K562 (cell line): ENCODE results near the gene ZNF474. TPM values are rescaled to one million over a fixed set of nuclear protein-coding genes. Genes with fewer than 3 reads are reported as not detected.

Source experiments
- ATAC-seq: fragments of 200-7000 bp; cut with Tn5 transposase; 3 replicates; pipeline ENCODE4 v1.9.1; 2020; ENCODE audit warnings: moderate library complexity
- BruUV-seq: library from RNA; stranded (reverse); fragments of 400-500 nt; replicated peaks from 2 replicates; lab custom pipeline; 2021; lab: Mats Ljungman, UMichigan
- CTCF ChIA-PET: fragments of 300-600 bp; formaldehyde crosslinking; extraction: SDS; loops from one replicate; lab custom pipeline; 2021; ENCODE audit warnings: low intra/inter-chr PET ratio; lab: Yijun Ruan, JAX
- POLR2A ChIA-PET: fragments of 300-600, 350-650 bp; sonication (Branson Sonifier 250); formaldehyde crosslinking; extraction: SDS; loops from one replicate; lab custom pipeline; 2021; ENCODE audit warnings: antibody characterized with exemption, inconsistent platforms; lab: Yijun Ruan, JAX
- DNase-seq, 4 experiments: peaks; one replicate each; pipeline versions ENCODE4 v3.0.0 to v3.0.0-alpha.2; 2011 to 2018; ENCODE audit warnings: low spot score in 3 of 4, mixed read lengths in 3 of 4; ENCODE audit errors: extremely low read depth in 1 of 4
- FAIRE-seq: peaks from 2 replicates; lab custom pipeline; 2011; peaks lifted over from hg19 to GRCh38; lab: Jason Lieb, UNC
- H2AFZ ChIP-seq: 2 replicates; pipeline ENCODE4 v1.6.0; 2011; ENCODE audit warnings: low read depth, low read length, control low read depth, inconsistent platforms
- H3K27ac ChIP-seq: fragments of 200-600 bp; 3 replicates; pipeline ENCODE4 v1.8.0; 2011; ENCODE audit warnings: low read depth, mild to moderate bottlenecking, control low read depth, inconsistent platforms, low read length, moderate library complexity, mixed read lengths; ENCODE audit errors: extremely low read depth
- H3K27me3 ChIP-seq, 2 experiments: fragments of 300-600 bp in 1 of 2; 2 replicates in 1 of 2; 3 replicates in 1 of 2; pipeline versions ENCODE4 v1.6.0 to v1.8.0; 2011; ENCODE audit warnings: inconsistent platforms in 2 of 2, low read length in 2 of 2, mild to moderate bottlenecking in 1 of 2, mixed read lengths in 1 of 2, moderate library complexity in 1 of 2; ENCODE audit not compliant: control insufficient read depth in 2 of 2, insufficient read depth in 2 of 2
- H3K36me3 ChIP-seq: fragments of 300-600 bp; 3 replicates; pipeline ENCODE4 v1.8.0; 2011; ENCODE audit warnings: mild to moderate bottlenecking, low read length, inconsistent platforms; ENCODE audit not compliant: control insufficient read depth, insufficient read depth
- H3K4me1 ChIP-seq, 2 experiments: fragments of 200-600 bp in 1 of 2; replicated peaks in 1 of 2; 2 replicates in 1 of 2; 3 replicates in 1 of 2; pipeline versions ENCODE4 v1.5.1 to v1.8.0; 2011; ENCODE audit warnings: inconsistent platforms in 2 of 2, low read length in 2 of 2, mild to moderate bottlenecking in 1 of 2, mixed read lengths in 1 of 2, moderate library complexity in 1 of 2; ENCODE audit not compliant: control insufficient read depth in 2 of 2, insufficient read depth in 2 of 2
- H3K4me2 ChIP-seq: 2 replicates; pipeline ENCODE4 v1.6.1; 2011; ENCODE audit warnings: low read length, control low read depth, inconsistent platforms, mixed read lengths; ENCODE audit not compliant: insufficient read depth
- H3K4me3 ChIP-seq: fragments of 200-600 bp; sonication (generic), shearing (Covaris generic); 2 replicates; pipeline ENCODE4 v1.5.1; 2016; ENCODE audit warnings: control low read depth, inconsistent platforms
- H3K79me2 ChIP-seq: fragments of 200-600 bp; 3 replicates; pipeline ENCODE4 v1.8.0; 2011; ENCODE audit warnings: low read length, inconsistent platforms; ENCODE audit not compliant: control insufficient read depth, insufficient read depth
- H3K9ac ChIP-seq, 2 experiments: 2 replicates each; pipeline versions ENCODE4 v1.6.0 to v1.6.1; 2011; ENCODE audit warnings: low read depth in 2 of 2, low read length in 2 of 2, control low read depth in 1 of 2, inconsistent platforms in 1 of 2, mild to moderate bottlenecking in 1 of 2, mixed read lengths in 1 of 2; ENCODE audit not compliant: insufficient read depth in 1 of 2
- H3K9me1 ChIP-seq: one replicate; pipeline ENCODE4 v1.6.0; 2011; ENCODE audit warnings: inconsistent platforms, mild to moderate bottlenecking, low read length, moderate library complexity; ENCODE audit not compliant: control insufficient read depth, insufficient read depth
- H3K9me3 ChIP-seq: replicated peaks from 2 replicates; pipeline ENCODE4 v1.5.1; 2011; ENCODE audit warnings: low read depth, low read length, inconsistent platforms; ENCODE audit not compliant: control insufficient read depth, insufficient read depth
- H4K20me1 ChIP-seq: replicated peaks from 2 replicates; pipeline ENCODE4 v1.6.1; 2011; ENCODE audit warnings: low read length, inconsistent platforms, mixed read lengths; ENCODE audit not compliant: control insufficient read depth, insufficient read depth
- ATF3 ChIP-seq, 2 experiments: fragments of 450-650 bp in 1 of 2; sonication (generic) in 1 of 2; formaldehyde crosslinking in 1 of 2; IDR thresholded peaks in 1 of 2; conservative IDR thresholded peaks in 1 of 2; 2 replicates each; pipeline versions ENCODE4 v1.6.1 to v1.8.1; 2016 to 2023; ENCODE audit warnings: mild to moderate bottlenecking in 2 of 2, moderate library complexity in 2 of 2, inconsistent platforms in 1 of 2, missing genetic modification reagents in 1 of 2
- CEBPG ChIP-seq, 3 experiments: fragments of 200-800 bp in 1 of 3; sonication (Bioruptor generic) in 1 of 3; sonication (generic) in 1 of 3; formaldehyde crosslinking in 1 of 3; IDR thresholded peaks in 2 of 3; conservative IDR thresholded peaks in 1 of 3; 2 replicates each; pipeline versions ENCODE4 v1.6.1 to v1.8.0; 2016 to 2022; ENCODE audit warnings: missing compliant biosample characterization in 2 of 3, missing genetic modification characterization in 2 of 3, mild to moderate bottlenecking in 1 of 3, missing genetic modification reagents in 1 of 3
- ETV1 ChIP-seq: fragments of 450-650 bp; conservative IDR thresholded peaks from 2 replicates; pipeline ENCODE4 v1.6.1; 2016; ENCODE audit warnings: missing genetic modification characterization, control low read depth, low read depth, missing compliant biosample characterization
- FOS ChIP-seq: IDR thresholded peaks from 3 replicates; pipeline ENCODE4 v1.6.1; 2011; ENCODE audit not compliant: insufficient read length; ENCODE audit errors: extremely low read depth
- MAFF ChIP-seq: IDR thresholded peaks from 2 replicates; pipeline ENCODE4 v1.6.1; 2012; ENCODE audit warnings: low read length, improper control_type of control experiment
- NCOA4 ChIP-seq: fragments of 450-650 bp; IDR thresholded peaks from 2 replicates; pipeline ENCODE4 v1.6.1; 2018; ENCODE audit warnings: mild to moderate bottlenecking; ENCODE audit not compliant: partially characterized antibody
- PRDM10 ChIP-seq: fragments of 450-650 bp; IDR thresholded peaks from 2 replicates; pipeline ENCODE4 v1.6.1; 2018; ENCODE audit not compliant: partially characterized antibody
- TCF3 ChIP-seq: sonication (generic); formaldehyde crosslinking; IDR thresholded peaks from 2 replicates; pipeline ENCODE4 v1.4.0; 2020; ENCODE audit warnings: mild to moderate bottlenecking, missing genetic modification reagents
- TRIM24 ChIP-seq, 2 experiments: fragments of 450-650 bp; IDR thresholded peaks; 2 replicates each; pipeline ENCODE4 v1.6.1; 2016
- ZKSCAN1 ChIP-seq: fragments of 150-350 bp; IDR thresholded peaks from 2 replicates; pipeline ENCODE4 v1.6.1; 2016; ENCODE audit warnings: low read depth, low read length
- ZNF175 ChIP-seq: fragments of 200-800 bp; sonication (Bioruptor generic); IDR thresholded peaks from 2 replicates; pipeline ENCODE4 v1.6.1; 2016; ENCODE audit warnings: low read depth, mild to moderate bottlenecking, missing genetic modification characterization, missing compliant biosample characterization
- WGBS: fragments of 100-300 bp; shearing (Covaris generic); methylation state at CpG from one replicate; pipeline ENCODE4 v1.1.6; 2016; ENCODE audit warnings: low coverage, mixed read lengths; ENCODE audit not compliant: insufficient coverage; ENCODE audit errors: missing lambda C conversion rate; 5-methylcytosine and 5-hydroxymethylcytosine counted together
- in situ Hi-C: fragments of 300-500 bp; cut with MboI; formaldehyde crosslinking; loops from 4 replicates; pipeline ENCODE4 v1.15.0; 2018; ENCODE audit warnings: inconsistent platforms, mixed read lengths
- intact Hi-C: fragments of 100-400 bp; cut with micrococcal nuclease; formaldehyde crosslinking; loops from 2 replicates; pipeline ENCODE4 v1.14.2; 2022
- polyA plus RNA-seq, 8 experiments: library from polyadenylated mRNA; depleted of rRNA in 4 of 8; stranded (reverse) in 5 of 8; unstranded in 3 of 8; fragments of >200 nt; fragmentation: Nextera tagmentation in 2 of 8; fragmentation: Illumina TruSeq in 1 of 8; extraction: Ambion mirVana in 2 of 8; extraction: Trizol in 1 of 8; gene quantifications; 2 replicates each; pipeline versions ENCODE4 v1.2.1 to v1.2.3, GENCODE V29; 2011 to 2014; ENCODE audit warnings: inconsistent platforms in 1 of 8, missing spikeins in 1 of 8
- total RNA-seq, 7 experiments: library from RNA; depleted of rRNA in 6 of 7; stranded (reverse); fragments of >200 nt in 6 of 7; fragmentation: Illumina TruSeq in 2 of 7; extraction: Trizol in 2 of 7; gene quantifications; 2 replicates each; pipeline versions ENCODE4 v1.2.1 to v1.2.3, GENCODE V29; 2011 to 2021; ENCODE audit warnings: low replicate concordance in 1 of 7

ZNF474 gene
- total and polyA plus RNA-seq, 9 of the 15 experiments (the other 6 are each of a cell fraction or from before 2014, with no cell fraction given), result 0.16 to 0.62 (median 0.39) TPM

DNA sequence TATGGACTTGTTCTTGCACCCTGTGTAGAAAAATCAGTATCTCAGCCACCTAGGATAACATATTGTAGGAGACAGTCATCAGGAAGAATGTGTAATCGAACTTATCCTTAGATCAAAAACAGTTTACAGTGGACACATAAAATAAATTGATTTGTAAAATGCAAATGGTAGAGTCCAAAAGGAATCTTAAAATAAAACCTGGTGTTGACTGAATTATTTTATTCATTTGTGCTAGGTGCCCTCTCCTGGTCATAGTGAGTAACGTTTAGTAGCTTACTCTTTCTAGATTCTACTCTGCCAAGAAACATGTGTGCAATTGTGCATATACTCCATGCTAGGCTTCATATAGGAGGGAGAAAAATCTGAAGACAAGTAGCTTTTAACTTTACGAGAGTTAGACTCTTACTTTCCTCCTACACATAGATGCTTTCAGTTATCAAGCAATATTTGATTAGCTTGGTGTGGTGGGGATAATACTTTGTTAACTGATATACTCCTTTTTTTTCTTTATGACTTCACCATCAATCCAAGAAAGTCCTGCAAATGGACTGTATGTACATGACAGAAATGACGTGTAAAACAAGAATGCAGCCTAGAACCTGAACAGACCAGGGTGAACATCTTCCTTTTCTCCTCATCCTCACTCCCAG, 27.6 kb upstream of the ZNF474 start (continued):
- peak; percentile 75 for TF ChIP-seq PRDM10

DNA sequence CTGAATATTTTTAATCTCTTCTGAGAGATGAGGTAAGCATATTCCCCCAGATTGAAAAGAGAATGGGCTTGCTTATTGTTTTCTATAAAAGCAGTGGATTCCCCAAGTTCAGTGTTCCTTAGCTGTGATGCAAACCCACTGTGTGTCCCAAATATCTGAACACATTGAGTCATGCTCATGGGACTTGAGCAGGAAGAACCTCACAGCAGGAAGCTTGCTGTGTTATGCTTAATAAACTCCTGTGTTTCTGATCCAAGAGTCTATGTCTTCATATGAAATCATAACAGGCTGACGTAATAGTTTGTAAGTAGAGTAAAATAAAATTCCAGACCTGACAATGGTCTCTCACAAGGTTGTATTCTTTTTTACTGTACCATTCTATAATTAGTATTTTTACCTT, 26.5 kb upstream of the ZNF474 start:
- Histone ChIP-seq H3K27ac (no peak overlapping the region; the same call in 2 of the 3 replicates), H3K4me2 (no peak overlapping the region), H3K4me3 (no peak overlapping the region), H3K9me3 (no peaks in the 10 kb centered on the region), H3K79me2 (no peaks in the 10 kb centered on the region), H3K4me1 (peaks cover 6 to 13% of the 10 kb centered on the region in 2 experiments; a peak in 3 of 5 replicates), H3K36me3 (no peaks in the 10 kb centered on the region), H4K20me1 (no peaks in the 10 kb centered on the region)
- in situ Hi-C loops (no loop called here), intact Hi-C loops (no loop called here)
- FAIRE-seq (peak; percentile 46), ATAC-seq (no peak; the same call in 2 of the 3 replicates), DNase-seq (no peak)
- CTCF ChIA-PET, result no interaction called here
- POLR2A ChIA-PET, result interaction anchor here (3.1 kb wide), 1 partner anchor 9 kb away, joined by 17 read pairs; no protein-coding TSS in a partner anchor
- no TSS peak for BruUV-seq
- WGBS, result 71% methylated on average over 1 of the region's 1 CpG
- TF ChIP-seq ZKSCAN1, result peak; percentile 52; the same call in 1 of the 2 replicates
- TF ChIP-seq FOS, result no peak
- peak; percentile 65 for TF ChIP-seq ATF3 (IDR thresholded peaks at IDR 0.05)
- no peak for TF ChIP-seq ATF3 (CRISPR knock-in tag; conservative IDR thresholded peaks at IDR 0.05)
- no peak for TF ChIP-seq MAFF
- TF ChIP-seq TCF3 (CRISPR knock-in tag), result no peak
- TF ChIP-seq TRIM24 (IDR thresholded peaks at IDR 0.05), result peak; percentile 46 to 58; a peak in 2 of 4 replicates
- peak; percentile 32 for TF ChIP-seq ETV1 (tag)
- 0 out of 2 replicates have a peak, but pooled peaks have one; percentile 25 for TF ChIP-seq ZNF175 (CRISPR knock-in tag)
- no peak for TF ChIP-seq CEBPG (CRISPR knock-in tag; IDR thresholded peaks at IDR 0.05)
- TF ChIP-seq CEBPG (tag; conservative IDR thresholded peaks at IDR 0.05 in 1 of 2, IDR thresholded peaks at IDR 0.05 in 1 of 2), result peak in 1 of 2 experiments; percentile 88; a peak in 2 of 4 replicates
- TF ChIP-seq NCOA4, result no peak
- TF ChIP-seq, all 486 proteins: peak for 6
- H3K9me1 ChIP-seq, result no peaks in the 10 kb centered on the region
- no peak overlapping the region for H3K9ac ChIP-seq
- peak overlapping the region; percentile 47; the same call in 1 of the 2 replicates for H2AFZ ChIP-seq
- no peaks in the 10 kb centered on the region for H3K27me3 ChIP-seq
